NCI-H748 (cell line): ENCODE results near the gene TRAPPC12.

ENCODE experiments used
- DNase-seq: peaks from one replicate; lab custom pipeline; 2025; ENCODE audit not compliant: unreplicated experiment; lab: John Stamatoyannopoulos, UW

The TRAPPC12 gene

GRCh38 chr2:3465844-3466481 is 86.5 kb downstream of the TRAPPC12 start:
- no peak for DNase-seq

- DNase-seq = no peak
These were observed 87.0 kb downstream of the TRAPPC12 start for GRCh38 chr2:3466482-3466863.

DNA sequence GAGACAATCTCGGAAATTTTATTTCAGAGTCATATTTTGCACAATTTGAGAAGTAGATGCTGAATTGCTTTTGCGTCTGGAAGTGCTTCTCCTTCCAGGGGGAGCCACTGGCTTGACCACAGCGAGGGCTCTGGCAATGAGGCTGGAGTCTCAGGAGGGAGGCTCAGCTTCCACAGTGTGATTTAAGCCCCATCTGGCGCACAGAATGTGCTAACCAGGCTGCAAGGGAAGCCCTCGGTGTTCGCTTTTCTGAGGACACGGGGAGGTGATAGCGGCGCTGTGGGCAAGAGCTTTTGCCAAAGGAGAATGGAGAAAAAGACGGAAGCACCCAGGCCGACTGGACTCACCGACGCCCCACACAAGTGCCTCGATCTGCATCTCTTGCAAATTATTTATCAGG is 87.5 kb downstream of the TRAPPC12 start:
- DNase-seq = no peak

DNA sequence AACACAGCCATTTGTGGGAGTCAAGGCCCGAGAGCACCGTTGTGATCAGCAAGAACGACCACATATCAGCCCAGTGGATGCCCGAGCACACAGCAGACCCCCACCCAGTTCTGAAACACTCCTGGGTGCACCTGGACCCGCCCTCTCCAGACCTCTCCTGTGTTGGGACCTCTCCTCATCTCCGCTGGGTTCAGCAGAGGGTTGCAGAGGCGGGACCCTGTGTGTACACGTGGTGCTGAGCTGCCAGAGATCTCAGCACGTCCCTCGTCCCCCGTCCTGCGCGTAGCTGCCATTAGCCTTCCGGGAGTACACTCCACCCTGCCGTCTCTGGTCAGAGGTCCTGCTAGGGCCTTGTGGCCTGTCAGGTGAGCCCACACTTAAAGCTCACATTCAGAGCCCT is 88.2 kb downstream of the TRAPPC12 start:
- DNase-seq = no peak

DNA sequence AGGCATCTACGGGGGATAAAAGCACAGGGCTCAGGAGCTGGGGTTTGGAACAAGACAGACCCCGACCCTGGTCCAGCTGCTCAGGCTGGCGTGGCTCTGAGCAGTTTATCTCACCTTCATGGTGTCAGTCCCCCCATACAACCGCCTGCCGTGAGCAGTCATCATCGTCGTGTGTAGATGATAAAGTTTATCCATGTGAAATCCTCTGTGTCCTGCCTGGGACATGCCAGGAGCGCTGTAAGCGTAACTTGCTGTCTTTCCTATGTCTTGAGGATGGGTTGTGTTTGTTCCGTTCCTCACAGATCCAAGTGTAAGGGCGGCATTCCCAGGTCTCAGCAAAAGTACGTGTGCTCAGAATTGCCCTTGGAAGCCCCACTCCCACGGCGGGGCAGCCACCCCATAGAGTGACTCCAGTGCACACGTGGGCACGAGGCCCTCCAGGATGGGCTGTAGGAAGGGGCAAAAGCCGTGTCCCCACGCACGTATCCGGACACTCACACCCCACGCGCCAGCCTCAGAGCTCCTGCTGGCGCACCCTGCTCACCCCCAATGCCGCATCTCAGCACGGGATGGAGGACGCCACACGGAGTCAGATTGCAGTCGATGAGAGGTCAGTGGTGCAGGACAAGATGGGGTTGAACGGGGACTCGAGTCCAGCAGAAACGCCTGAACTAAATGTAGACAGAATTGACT is 88.9 kb downstream of the TRAPPC12 start:
- DNase-seq = no peak

- DNase-seq = no peak
These were observed 90.0 kb downstream of the TRAPPC12 start for GRCh38 chr2:3469486-3469885.

DNA sequence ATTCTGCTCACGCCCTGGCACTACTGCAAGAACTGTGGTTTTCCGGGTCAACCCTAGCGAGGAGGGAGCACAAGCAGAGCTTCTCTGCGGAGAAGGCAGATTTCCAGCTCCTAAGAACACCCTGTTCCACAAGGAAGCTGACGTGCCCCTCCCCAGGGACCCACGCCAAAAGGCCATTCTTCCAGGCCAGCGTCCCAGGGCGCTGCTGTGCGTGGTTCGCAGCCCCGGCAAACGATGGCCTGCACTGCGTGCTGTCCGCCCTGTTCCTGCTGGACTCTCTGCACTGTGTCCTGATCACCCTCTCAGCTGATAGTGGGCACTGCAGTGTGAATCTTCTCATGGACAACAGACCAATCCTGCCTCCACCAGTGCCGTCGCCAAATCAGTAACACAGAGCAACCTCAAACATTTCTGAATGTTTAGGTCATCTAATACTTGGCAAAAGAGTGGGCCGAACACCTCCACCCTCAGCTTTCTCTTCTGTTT is 90.7 kb downstream of the TRAPPC12 start:
- DNase-seq = no peak

DNA sequence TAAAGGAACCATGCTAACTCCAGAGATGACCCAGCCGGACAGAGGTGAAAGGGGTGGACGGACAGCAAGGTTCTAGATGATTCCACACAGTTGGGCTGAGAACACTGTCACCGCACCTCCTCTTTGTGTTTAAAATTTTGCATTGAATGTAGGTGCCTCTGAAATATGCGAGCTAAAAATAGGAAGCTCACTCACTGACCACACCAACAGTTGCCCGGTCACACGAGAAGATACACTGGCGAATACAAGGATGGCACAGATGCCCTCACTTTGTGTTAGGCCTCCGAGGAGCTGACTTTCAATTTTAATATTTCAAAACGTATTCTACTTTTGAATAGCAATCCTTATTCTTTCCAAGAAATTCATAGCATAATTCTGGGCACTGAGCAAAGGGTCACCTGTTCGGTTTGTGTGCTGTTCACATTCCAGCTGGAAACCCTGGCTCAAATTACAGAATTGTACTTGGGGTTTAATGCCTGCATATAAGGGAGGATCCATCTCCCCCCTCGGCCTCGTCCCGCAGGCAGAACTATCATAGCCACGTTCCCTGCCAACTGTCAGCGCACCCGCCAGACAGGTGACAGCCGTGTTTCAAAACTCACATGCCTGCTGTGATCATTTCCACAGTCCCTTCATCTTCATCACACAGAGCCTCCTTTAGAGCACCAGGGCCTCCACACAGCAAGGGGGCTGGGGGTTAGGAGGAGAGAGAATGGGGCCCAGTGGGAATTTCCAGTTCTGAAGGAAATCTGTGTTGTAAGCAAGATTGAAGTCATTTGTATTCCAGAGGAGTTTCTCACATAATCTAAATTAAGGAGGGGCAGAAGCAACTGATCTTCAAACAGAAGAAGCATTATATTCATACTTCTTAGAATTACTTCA is 91.6 kb downstream of the TRAPPC12 start:
- DNase-seq = no peak

DNA sequence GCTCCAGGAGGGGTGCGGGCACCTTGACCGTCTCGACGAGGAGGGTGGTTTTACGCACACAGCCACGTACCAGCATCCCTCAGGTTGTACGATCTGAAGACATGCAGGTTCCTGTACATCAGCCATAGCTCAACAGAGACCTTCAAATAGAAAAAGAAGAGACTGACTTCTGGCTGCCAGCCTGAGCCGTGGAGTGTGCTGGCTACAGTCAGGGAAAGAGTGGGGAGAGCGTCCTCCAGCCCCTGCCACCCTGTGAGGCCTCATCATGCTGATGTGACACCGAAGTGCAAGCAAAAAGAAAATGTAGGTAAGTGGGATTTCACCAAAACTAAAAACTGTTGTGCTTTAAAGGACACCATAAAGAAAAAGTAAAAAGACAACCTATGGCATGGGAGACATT is 92.8 kb downstream of the TRAPPC12 start:
- DNase-seq = no peak

DNA sequence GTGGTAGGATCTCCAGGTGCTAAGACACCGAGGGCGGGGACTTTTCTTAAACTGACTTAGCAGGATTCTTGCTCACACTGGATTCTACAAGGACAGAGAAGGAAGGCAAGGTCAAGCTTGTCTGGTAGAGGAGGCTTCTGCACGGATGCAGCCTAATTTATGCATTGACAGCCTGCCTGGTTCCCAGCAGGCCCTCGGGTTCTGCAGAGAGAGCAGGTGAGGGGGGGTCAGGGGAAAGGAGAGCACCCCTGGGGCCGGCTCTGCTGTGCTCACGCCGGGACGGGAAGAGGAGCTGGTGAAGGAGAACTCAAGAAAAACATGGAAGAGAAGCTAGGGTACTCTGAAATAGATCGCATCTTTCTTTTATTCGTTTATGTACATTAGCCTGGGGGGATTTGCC is 93.5 kb downstream of the TRAPPC12 start:
- DNase-seq = no peak

DNA sequence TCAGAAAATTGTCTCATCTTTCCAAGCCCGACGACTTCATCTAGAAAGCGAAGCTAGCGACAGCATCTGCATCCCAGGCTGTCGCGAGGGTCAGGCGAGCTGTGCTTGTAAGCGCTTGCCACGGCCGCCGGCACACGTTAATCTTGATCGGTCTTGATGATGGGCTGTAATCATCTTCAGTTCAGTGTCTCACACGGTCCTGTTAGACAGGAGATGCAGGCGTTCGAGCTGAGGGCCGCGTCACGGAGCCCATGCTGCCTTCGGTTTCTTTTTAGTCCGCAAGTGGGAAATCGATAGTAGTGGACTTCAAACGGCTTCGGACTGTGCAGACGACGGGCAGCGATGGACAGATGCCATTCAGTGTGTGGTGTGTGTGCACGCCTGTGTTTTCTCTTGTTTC is 96.3 kb downstream of the TRAPPC12 start:
- no peak for DNase-seq

- no peak for DNase-seq
These were observed 97.0 kb downstream of the TRAPPC12 start for GRCh38 chr2:3476321-3476984.

GRCh38 chr2:3476985-3477327 is 97.5 kb downstream of the TRAPPC12 start:
- DNase-seq = no peak

- DNase-seq = no peak
These were observed 99.4 kb downstream of the TRAPPC12 start for GRCh38 chr2:3478846-3479385.

DNA sequence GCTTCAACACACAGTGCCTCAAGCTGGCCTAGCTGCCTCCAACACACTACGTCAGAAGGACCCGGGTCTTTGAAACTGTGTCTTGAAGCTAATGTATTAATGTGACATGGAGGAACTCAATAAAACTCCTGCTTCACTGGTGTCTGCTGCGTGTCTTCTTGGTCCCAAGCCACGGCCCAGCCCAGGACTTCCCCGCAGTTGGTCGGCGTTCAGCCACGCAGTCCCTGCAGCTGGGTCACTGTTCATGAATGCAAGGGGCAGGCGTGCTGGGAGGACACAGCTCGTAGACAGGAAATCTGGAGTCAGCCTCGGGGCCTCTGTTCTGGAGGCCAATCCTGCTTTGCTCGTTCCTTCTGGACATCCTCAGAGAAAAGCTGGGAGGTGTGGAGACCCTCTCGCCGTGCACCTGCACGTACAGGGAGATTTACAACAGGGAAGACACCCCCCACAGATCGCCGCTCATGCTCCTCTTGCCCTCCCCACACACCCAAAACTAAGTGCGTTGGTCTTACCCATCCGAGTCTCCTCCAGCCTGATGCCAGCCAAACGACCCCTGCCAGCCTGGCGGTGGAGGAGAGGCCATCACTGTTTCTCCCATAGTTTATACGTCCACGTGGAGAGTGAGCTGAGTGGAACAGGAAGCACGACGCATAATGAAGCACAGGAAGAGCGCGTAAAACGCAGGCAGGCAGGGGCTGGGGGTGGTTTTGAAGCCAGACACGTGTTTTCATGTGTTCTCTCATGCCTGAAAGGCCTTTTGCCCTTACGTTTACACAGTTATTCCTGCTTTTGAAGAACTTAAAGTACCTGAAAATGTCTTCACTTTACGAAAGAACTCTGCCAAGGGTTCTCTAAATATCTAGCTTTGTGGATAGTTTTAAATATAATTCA is 100.2 kb downstream of the TRAPPC12 start:
- DNase-seq = peak; percentile 33

DNA sequence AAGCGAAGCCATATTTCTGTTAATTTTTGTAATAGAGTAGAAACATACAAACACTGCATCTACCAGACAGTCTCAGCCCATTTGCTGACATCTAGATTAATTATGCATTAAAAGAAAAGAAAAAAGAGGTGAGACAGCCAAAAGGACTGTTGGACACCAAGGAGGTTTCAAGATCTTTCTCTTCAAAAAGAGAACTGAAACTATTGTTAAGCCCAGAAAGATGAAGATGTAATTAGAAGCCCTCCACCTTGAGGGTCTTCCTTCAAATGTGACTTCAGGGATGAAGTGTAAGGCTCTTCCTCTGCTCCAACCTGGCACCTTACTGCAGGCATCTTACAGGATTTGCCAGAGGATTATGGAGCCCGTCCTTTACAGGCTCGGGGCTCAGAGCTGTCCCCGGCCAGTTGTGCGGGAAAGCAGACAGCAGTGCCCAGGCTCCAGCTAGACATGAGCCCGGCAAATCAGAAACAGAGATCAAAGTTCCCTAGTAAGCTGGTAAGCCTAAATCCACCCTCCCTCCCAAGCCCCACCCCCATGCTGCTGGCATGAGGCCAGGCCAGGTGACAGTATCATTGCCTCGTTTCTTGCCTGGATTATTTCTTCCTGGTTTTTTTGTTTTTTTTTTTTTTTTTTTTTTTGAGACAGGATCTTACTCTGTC is 101.0 kb downstream of the TRAPPC12 start:
- peak; percentile 62 for DNase-seq

- DNase-seq = no peak
These were observed 101.5 kb downstream of the TRAPPC12 start for GRCh38 chr2:3481011-3481400.

GRCh38 chr2:3481736-3482362 is 102.4 kb downstream of the TRAPPC12 start:
- no peak for DNase-seq

- no peak for DNase-seq
These were observed 102.9 kb downstream of the TRAPPC12 start for GRCh38 chr2:3482363-3482821.
